GM18951 (cell line): ENCODE results near the gene OPN4.
"Not testable (repeated sequence)": the region's sequence is repeated elsewhere in the genome, so short reads cannot be mapped to it uniquely, and the experiment has no call there.

Source experiments
- POLR2A ChIP-seq: IDR thresholded peaks from 4 replicates; pipeline ENCODE4 v1.6.1; 2011; ENCODE audit warnings: mild to moderate bottlenecking; ENCODE audit not compliant: insufficient read length, insufficient read depth; ENCODE audit errors: extremely low read depth
- in situ Hi-C: fragments of 300-500 bp; cut with MboI; formaldehyde crosslinking; loops from one replicate; pipeline ENCODE4 v1.12.0; 2022; ENCODE audit warnings: low sequenced_read_pairs, mixed read lengths, inconsistent platforms; ENCODE audit not compliant: unreplicated experiment

OPN4 gene, protein sequence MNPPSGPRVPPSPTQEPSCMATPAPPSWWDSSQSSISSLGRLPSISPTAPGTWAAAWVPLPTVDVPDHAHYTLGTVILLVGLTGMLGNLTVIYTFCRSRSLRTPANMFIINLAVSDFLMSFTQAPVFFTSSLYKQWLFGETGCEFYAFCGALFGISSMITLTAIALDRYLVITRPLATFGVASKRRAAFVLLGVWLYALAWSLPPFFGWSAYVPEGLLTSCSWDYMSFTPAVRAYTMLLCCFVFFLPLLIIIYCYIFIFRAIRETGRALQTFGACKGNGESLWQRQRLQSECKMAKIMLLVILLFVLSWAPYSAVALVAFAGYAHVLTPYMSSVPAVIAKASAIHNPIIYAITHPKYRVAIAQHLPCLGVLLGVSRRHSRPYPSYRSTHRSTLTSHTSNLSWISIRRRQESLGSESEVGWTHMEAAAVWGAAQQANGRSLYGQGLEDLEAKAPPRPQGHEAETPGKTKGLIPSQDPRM

DNA sequence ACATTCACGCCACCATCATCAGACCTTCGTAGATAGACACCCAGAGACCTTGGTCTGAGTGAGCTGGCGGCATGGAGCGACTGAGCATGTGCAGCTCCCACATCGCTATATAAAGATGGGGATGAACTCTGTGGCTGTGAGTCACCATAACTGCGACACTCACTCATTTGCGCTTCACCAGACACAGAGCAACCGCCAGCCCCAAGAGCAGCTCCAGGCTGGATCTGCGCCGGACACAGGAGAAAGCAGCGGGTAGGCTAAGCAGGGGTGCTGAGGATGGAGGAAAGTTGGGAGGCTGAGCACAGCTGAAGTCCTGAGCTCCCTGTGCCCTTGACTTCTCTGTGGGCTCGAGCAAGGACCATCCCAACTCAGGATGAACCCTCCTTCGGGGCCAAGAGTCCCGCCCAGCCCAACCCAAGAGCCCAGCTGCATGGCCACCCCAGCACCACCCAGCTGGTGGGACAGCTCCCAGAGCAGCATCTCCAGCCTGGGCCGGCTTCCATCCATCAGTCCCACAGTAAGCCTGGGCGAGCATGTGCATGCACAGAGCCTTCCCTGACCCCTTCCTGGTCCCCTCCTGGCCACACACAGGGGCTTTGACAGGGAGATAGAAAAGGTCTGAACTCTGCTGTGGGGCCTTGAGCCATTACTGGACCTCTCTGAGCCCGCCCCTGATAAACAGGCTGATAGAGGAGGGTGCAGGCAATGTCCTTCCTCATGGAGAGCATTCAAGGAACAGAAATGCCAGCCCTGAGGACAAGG lies at the start of gene OPN4:
OPN4 (plus strand) TSS at position 137 of the 762 bp plus-strand sequence; CDS start at position 374, 237 bp downstream.
- no peak for TF ChIP-seq POLR2A
- in situ Hi-C loops: no loop called here

DNA sequence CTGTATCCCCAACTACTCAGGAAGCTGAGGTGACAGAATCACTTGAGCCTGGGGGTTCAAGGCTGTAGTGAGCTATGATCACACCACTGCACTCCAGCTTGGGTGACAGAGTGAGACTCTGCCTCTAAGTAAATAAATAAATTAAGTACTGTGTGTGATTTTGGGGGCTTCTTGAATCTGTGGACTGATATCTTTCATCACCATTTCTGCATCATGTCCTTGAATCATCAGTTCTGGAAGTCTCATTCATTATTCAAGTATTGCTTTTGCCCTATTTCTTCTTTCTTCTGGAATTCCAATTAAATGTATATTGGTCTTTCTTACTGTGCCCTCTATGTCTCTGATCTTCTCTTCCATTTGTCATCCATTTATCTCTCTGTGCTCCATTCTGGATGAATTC lies 46.7 kb upstream of the OPN4 start:
- in situ Hi-C loops: no loop called here
- no peak for TF ChIP-seq POLR2A

DNA sequence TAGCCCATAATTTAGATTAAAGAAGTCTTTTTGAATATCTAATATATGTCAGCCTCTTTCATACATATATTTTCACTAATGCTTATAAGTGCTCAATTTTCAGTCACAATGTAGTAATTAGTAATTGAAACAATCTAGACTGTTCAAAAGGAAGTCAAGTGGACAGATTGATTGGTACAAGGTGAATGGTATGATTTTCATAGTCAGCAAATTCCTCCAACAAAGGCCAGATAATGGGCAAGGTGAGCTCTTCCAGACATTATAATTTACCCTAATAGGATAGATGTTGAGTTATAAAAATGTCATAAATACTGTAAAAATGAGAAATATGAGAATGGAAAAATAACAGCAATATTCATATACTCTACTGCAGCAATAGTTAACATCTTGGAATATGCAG lies 44.4 kb upstream of the OPN4 start:
- in situ Hi-C loops: no loop called here
- no peak for TF ChIP-seq POLR2A

DNA sequence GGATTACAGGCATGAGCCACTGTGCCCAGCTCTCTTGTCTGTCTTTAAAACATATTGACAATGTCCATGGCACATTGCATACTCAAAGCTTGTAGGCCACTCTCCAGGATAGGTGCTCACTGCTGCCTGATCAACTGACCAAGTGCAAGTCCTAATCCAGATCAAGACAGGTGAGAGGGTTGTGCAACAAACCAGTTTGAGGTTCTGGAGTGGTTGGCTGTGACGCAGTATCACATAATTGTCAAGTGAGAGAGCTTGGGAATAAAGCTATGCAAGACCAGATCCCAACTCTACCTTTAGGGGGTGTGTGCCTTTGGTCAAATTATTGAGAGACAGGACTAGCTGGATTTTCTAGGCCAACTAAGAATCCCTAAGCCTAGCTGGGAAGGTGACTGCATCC lies 43.0 kb upstream of the OPN4 start:
- in situ Hi-C loops: no loop called here
- no peak for TF ChIP-seq POLR2A

DNA sequence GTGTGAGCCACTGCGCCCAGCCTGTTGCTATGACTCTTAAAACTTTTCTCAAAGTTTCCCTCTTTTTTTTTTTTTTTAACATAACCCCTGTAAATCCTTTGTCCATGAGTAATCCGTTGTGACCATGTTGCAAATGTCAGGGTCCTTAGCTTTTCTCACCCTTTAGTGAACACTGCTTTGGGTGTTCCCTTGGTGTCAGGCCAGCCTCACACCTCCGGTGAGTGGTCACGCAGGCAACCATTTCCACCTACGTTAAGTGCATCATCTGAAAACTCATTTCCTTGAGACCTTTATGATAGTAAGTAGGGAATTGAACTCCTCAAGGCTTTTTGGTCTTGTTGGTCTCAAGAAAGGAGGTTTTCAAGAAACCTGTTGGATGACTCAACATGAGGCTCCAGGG lies 41.3 kb upstream of the OPN4 start:
- in situ Hi-C loops: no loop called here
- no peak for TF ChIP-seq POLR2A

DNA sequence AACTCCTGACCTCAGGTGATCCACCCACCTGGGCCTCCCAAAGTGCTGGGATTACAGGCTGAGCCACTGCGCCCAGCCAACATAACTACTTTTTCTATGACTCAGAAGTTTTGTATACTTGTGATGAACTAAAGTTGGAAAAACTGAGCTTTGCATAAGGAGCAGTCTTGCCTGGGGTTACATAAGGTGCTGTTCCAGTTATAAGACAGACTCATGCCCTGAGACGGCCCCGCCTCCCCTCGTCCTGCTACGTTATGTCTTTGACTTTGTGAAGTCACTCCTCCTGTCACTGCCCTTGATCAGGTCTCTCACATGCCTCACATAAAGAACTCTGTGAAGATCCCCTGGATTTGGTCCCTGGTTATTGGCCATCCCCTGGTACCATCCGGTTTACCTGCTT lies 40.4 kb upstream of the OPN4 start:
- no peak for TF ChIP-seq POLR2A
- in situ Hi-C loops: no loop called here

DNA sequence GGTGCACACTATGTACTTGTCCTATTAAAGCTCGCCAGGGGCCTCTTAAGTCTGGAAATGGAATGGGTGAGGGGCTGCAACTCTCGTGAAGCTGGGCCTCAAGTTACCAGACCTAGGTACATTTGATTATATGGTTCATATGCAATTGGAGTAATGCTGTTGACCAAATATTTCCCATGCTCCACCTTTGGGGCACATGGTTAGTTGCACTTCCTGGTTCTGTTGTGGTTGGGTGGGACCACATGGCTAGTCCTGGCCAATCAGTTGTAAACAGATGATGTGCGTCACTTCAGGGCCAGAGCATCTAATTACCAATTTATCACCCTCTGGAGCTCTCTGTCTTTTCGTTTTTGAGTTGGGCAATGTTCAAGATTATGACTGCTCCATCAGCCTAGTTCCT lies 39.5 kb upstream of the OPN4 start:
- in situ Hi-C loops: no loop called here
- TF ChIP-seq POLR2A: no peak

DNA sequence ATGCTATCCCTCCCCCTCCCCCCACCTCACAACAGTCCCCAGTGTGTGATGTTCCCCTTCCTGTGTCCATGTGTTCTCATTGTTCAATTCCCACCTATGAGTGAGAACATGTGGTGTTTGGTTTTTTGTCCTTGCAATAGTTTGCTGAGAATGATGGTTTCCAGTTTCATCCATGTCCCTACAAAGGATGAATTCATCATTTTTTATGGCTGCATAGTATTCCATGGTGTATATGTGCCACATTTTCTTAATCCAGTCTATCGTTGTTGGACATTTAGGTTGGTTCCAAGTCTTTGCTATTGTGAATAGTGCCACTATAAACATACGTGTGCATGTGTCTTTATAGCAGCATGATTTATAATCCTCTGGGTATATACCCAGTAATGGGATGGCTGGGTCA lies 37.1 kb upstream of the OPN4 start:
- in situ Hi-C loops: not testable (repeated sequence)

DNA sequence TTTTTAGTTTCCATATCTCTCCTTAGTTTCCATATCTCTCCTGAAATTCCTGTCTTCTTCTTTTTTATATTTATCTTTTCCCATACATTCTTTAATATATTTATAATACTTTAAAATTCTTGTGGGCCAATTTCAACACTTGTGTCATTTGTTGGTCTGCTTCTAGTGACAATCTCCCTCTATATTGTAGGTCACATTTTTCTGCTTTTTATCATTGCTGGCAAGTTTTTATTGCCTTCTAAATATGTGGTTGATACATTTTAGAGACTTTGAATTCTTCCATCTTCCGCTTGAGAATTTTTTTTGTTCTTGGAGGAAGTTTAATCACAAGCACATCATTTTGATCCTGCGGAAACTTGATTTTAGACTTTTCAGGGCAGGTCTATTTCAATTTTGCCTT lies 26.0 kb upstream of the OPN4 start:
- in situ Hi-C loops: no loop called here
- TF ChIP-seq POLR2A: no peak

DNA sequence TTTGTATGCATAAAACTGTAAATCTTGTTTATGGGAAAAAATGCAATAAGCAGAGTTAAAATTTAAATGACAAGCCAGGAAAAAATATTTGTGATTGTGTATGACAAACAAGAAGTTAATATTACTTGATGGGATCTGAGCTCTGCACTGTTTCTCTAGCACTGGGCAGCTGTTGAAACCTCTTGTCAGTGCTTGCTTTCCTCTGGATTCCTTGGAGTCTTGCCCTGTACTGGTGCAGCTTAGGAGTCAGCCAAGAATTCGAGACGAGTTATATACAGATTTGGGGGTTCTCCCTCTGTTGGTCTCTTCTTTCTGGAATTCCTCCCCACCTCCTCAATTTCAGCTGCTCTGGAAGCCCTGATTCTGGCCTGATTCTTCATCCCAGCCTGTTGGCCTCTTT lies 24.3 kb upstream of the OPN4 start:
- TF ChIP-seq POLR2A: no peak
- in situ Hi-C loops: no loop called here

DNA sequence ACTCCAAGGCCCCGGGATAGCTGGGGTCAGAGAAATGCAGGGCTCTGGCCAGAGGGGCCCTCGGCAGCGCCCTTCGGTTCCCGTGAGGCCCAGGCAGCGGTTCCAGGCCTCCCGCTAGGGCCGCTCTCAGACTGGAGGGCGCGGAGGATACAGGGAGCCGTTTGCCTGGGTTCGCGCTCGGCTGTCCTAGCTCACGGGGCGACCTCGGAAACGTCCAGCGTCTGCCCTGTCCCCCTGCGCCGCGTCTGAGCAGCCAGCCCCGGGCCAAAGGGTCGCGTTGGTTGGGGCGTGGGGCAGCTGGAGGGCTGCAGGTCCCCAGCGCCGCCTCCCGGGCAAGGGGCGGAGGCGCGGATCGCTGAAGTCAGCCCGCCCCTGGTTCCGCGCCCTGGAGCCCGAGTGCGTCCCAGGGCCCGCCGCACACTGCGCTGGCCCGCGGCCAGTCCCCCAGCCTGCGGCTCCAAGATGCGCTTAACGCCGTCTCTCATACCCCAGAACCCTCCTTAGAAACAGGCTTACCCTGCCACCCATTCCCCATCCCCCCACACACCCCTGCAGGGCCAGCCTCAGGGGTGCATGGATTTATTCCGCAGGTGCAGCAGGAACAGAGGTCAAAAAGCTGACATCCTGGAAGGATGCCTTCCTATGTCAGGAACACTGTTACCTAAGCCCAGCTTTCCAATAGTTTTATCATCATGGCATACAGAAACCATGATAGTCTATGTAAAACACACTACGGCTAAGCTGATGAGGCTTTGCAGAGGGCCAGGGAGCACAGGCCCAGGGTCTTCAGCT lies 22.1 kb upstream of the OPN4 start:
- in situ Hi-C loops: no loop called here
- no peak for TF ChIP-seq POLR2A

DNA sequence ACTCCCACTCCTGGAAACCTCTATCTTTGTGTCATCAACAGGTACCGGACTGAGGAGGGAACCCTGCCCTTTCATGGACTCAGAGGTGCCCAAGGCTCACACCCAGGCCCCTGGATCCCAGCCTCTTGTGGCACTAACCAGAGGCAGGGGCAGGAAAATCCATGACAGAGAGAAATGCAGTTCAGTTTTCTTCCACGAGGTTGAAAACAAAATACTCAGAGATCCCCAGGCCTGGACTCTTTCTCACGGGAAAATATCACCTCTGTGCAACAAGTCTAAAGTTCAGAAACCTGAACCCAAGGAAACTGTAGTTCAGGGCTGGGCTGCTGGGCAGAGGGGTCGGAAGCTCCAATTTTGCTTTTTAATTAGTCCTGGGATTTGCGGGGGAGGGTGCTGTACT lies 21.4 kb upstream of the OPN4 start:
- in situ Hi-C loops: no loop called here
- no peak for TF ChIP-seq POLR2A

DNA sequence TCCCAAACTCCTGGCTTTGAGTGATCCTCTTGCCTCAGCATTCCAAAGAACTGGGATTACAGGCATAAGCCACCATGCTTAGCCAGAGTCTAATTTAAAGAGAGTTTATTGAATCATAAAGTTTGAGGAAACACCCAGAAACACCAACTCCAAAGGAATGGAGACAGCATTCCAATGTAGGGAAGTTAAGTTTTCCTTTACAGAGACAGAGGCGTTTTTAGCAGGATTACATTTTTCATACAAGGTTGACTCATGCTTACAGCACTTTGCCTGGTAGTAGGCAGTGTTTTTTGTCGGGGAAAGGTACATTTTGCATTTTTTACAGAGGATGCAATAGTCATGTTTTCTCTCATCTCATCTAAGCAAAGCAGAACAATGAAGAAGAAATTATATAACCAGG lies 18.9 kb upstream of the OPN4 start:
- no peak for TF ChIP-seq POLR2A
- in situ Hi-C loops: no loop called here
